CD4-positive, alpha-beta T cell (primary cell): Measurements from ENCODE around the gene PARD3B. TPM values are rescaled to one million over a fixed set of nuclear protein-coding genes. Genes with fewer than 3 reads are reported as not detected.

Experiments
- ATAC-seq: fragments of 200-7000 bp; cut with Tn5 transposase; one replicate; pipeline ENCODE4 v1.10.0; 2022; ENCODE audit warnings: mild to moderate bottlenecking; ENCODE audit not compliant: poor library complexity
- CTCF ChIA-PET: fragments of 350-600 bp; sonication (Branson Sonifier 250); formaldehyde crosslinking; loops from one replicate; lab custom pipeline; 2021; ENCODE audit warnings: antibody characterized with exemption, inconsistent platforms; lab: Charles Lee
- POLR2A ChIA-PET: fragments of 350-600 bp; sonication (Branson Sonifier 250); formaldehyde crosslinking; loops from one replicate; lab custom pipeline; 2021; ENCODE audit warnings: antibody characterized with exemption, inconsistent platforms; lab: Charles Lee
- DNase-seq, 14 experiments: peaks; one replicate each; pipeline ENCODE4 v3.0.0-alpha.2; 2013 to 2020; ENCODE audit warnings: mixed read lengths in 2 of 14
- H3K27ac ChIP-seq, 2 donors: one replicate each; pipeline versions ENCODE4 v1.5.1 to v1.7.0; 2013; ENCODE audit warnings: low read length in 2 of 2, low read depth in 1 of 2, mild to moderate bottlenecking in 1 of 2
- H3K27me3 ChIP-seq, 2 experiments: 1 replicate in 1 of 2; 2 replicates in 1 of 2; pipeline versions ENCODE4 v1.6.1 to v1.7.0; 2013; ENCODE audit warnings: low read length in 2 of 2, control low read depth in 1 of 2, mild to moderate bottlenecking in 1 of 2, moderate library complexity in 1 of 2; ENCODE audit not compliant: insufficient read depth in 2 of 2, control insufficient read depth in 1 of 2
- H3K36me3 ChIP-seq: one replicate; pipeline ENCODE4 v1.6.1; 2013; ENCODE audit warnings: low read length, control low read depth; ENCODE audit not compliant: insufficient read depth
- H3K4me1 ChIP-seq: one replicate; pipeline ENCODE4 v1.6.1; 2013; ENCODE audit warnings: low read length, control low read depth; ENCODE audit not compliant: insufficient read depth
- H3K4me3 ChIP-seq: one replicate; pipeline ENCODE4 v1.5.1; 2013; ENCODE audit warnings: mild to moderate bottlenecking, low read length, moderate library complexity
- H3K9me3 ChIP-seq, 2 experiments: 1 replicate in 1 of 2; 2 replicates in 1 of 2; pipeline versions ENCODE4 v1.6.1 to v1.7.0; 2013; ENCODE audit warnings: low read length in 2 of 2, mild to moderate bottlenecking in 2 of 2, control low read depth in 1 of 2, moderate library complexity in 1 of 2; ENCODE audit not compliant: control insufficient read depth in 1 of 2, insufficient read depth in 1 of 2
- H3K27ac Mint-ChIP-seq: one replicate; pipeline ENCODE4 v1.8.0; 2020; ENCODE audit warnings: mixed read lengths
- H3K27me3 Mint-ChIP-seq: one replicate; pipeline ENCODE4 v1.8.0; 2021; ENCODE audit warnings: mixed read lengths
- H3K36me3 Mint-ChIP-seq: one replicate; pipeline ENCODE4 v1.8.0; 2021; ENCODE audit warnings: low read depth, mixed read lengths
- H3K4me1 Mint-ChIP-seq: one replicate; pipeline ENCODE4 v1.8.0; 2021; ENCODE audit warnings: low read depth, mixed read lengths
- H3K4me3 Mint-ChIP-seq: one replicate; pipeline ENCODE4 v1.8.0; 2020; ENCODE audit warnings: mild to moderate bottlenecking, mixed read lengths
- H3K9me3 Mint-ChIP-seq: one replicate; pipeline ENCODE4 v1.8.0; 2020; ENCODE audit warnings: mixed read lengths
- intact Hi-C, 2 experiments: fragments of 100-400 bp; cut with DNase I in 1 of 2; cut with micrococcal nuclease in 1 of 2; formaldehyde crosslinking; loops; one replicate each; pipeline versions ENCODE4 v1.15.1 to v1.9.0; 2023 to 2025; cut with DNase I, micrococcal nuclease
- total RNA-seq, 174 experiments: library from RNA in 2 of 174; stranded (reverse) in 2 of 174; gene quantifications; one replicate each; pipeline ENCODE4 v1.2.3 and lab custom pipeline; 2021 to 2026
- TF ChIP-seq, protein P1 (sequence below): fragments of 200-600 bp; IDR thresholded peaks from one replicate; pipeline ENCODE4 v1.8.0; 2022; ENCODE audit warnings: antibody characterized with exemption, mild to moderate bottlenecking

PARD3B gene
- total RNA-seq, 2 experiments from 2014 or later: 0.87 to 1.9 TPM

DNA sequence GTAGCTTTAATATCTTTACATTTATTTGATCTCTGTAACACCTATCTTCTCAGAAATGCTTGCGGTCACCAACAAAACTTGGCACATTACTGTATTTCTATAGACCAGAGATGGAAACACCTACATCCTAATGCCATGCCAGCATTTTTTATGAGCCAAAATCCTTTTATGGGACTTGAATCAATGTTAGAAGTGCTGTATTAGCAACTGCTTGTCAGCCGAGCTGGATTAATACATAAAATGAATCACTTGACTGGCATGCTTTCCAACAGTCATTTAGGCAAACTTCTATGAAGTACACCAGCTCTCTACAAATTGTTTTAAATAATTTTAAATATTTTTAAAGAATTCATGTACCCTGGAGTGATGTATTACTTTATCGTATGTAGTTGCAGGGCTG, 864.1 kb downstream of the PARD3B start:
- Mint-ChIP-seq H3K4me1 (no peaks in the 10 kb centered on the region), H3K9me3 (no peaks in the 10 kb centered on the region)
- POLR2A ChIA-PET: no interaction called here

DNA sequence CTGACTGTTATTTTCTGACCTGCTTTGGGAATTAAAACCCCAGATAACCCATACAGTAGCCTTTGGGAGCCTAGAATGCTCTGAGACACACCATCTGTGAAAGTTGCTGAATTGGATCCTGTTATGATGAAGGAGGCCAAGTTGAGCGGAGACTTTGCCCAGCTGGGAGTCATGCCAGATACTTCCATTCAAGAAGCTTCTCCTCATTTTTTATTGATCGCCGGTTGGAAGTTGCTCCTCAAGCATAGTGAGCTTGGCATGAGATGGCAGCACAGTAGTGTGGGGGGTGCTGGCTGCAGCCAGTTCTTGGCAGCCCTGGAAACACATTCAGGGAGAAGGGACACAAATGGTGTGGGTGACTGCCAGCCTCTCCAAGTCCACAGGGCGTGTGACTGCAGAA, 866.3 kb downstream of the PARD3B start:
- Histone ChIP-seq H3K9me3 (no peaks in the 10 kb centered on the region), H3K4me3 (no peak overlapping the region), H3K27me3 (no peaks in the 10 kb centered on the region), H3K4me1 (no peaks in the 10 kb centered on the region), H3K27ac (no peak overlapping the region), H3K36me3 (no peaks in the 10 kb centered on the region)
- ATAC-seq (no peak), DNase-seq (no peak)
- Mint-ChIP-seq H3K9me3 (no peaks in the 10 kb centered on the region), H3K36me3 (no peaks in the 10 kb centered on the region), H3K4me1 (no peaks in the 10 kb centered on the region), H3K27ac (no peak overlapping the region), H3K27me3 (no peaks in the 10 kb centered on the region), H3K4me3 (no peak overlapping the region)
- TF ChIP-seq, protein P1, sequence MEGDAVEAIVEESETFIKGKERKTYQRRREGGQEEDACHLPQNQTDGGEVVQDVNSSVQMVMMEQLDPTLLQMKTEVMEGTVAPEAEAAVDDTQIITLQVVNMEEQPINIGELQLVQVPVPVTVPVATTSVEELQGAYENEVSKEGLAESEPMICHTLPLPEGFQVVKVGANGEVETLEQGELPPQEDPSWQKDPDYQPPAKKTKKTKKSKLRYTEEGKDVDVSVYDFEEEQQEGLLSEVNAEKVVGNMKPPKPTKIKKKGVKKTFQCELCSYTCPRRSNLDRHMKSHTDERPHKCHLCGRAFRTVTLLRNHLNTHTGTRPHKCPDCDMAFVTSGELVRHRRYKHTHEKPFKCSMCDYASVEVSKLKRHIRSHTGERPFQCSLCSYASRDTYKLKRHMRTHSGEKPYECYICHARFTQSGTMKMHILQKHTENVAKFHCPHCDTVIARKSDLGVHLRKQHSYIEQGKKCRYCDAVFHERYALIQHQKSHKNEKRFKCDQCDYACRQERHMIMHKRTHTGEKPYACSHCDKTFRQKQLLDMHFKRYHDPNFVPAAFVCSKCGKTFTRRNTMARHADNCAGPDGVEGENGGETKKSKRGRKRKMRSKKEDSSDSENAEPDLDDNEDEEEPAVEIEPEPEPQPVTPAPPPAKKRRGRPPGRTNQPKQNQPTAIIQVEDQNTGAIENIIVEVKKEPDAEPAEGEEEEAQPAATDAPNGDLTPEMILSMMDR: no peak
- ChIA-PET CTCF (no interaction called here), POLR2A (no interaction called here)
- intact Hi-C loops: no loop called here

More for the DNA sequence above, 864.1 kb downstream of the PARD3B start:
- Histone ChIP-seq H3K27me3 (no peaks in the 10 kb centered on the region), H3K4me1 (no peaks in the 10 kb centered on the region), H3K27ac (no peak overlapping the region), H3K36me3 (no peaks in the 10 kb centered on the region), H3K4me3 (no peak overlapping the region), H3K9me3 (no peaks in the 10 kb centered on the region)
- ATAC-seq: no peak
- intact Hi-C loops: no loop called here
- CTCF ChIA-PET: interaction anchor here (2.0 kb wide), 1 partner anchor 9 kb away, joined by 4 read pairs; no protein-coding TSS in a partner anchor
- DNase-seq: no peak
- Mint-ChIP-seq H3K4me3 (no peak overlapping the region), H3K27ac (no peak overlapping the region), H3K27me3 (no peaks in the 10 kb centered on the region), H3K36me3 (no peaks in the 10 kb centered on the region)
- TF ChIP-seq, protein P1: no peak

- Histone ChIP-seq H3K4me1 (no peaks in the 10 kb centered on the region), H3K36me3 (no peaks in the 10 kb centered on the region), H3K27me3 (peaks cover 0 to 3% of the 10 kb centered on the region in 2 experiments), H3K4me3 (no peak overlapping the region), H3K27ac (no peak overlapping the region), H3K9me3 (no peaks in the 10 kb centered on the region)
- Mint-ChIP-seq H3K9me3 (peaks cover 4% of the 10 kb centered on the region), H3K4me3 (no peak overlapping the region), H3K36me3 (no peaks in the 10 kb centered on the region), H3K27me3 (no peaks in the 10 kb centered on the region), H3K4me1 (no peaks in the 10 kb centered on the region), H3K27ac (no peak overlapping the region)
- DNase-seq (no peak), ATAC-seq (no peak)
- intact Hi-C loops: no loop called here
- POLR2A ChIA-PET: no interaction called here
- CTCF ChIA-PET: no interaction called here
- TF ChIP-seq, protein P1: no peak
Observed at GRCh38 chr2:205424326-205424725, 879.1 kb downstream of the PARD3B start.
